Hepatocyte (in vitro differentiated cells): Measurements from ENCODE around the gene KBTBD2. TPM values are rescaled to one million over a fixed set of nuclear protein-coding genes. Genes with fewer than 3 reads are reported as not detected.
"Not testable (repeated sequence)": the region's sequence is repeated elsewhere in the genome, so short reads cannot be mapped to it uniquely, and the experiment has no call there.

Experiments
- DNase-seq: peaks from one replicate; pipeline ENCODE4 v3.0.0-alpha.2; 2016; ENCODE audit warnings: low spot score
- H2AFZ ChIP-seq: fragments of 200-600 bp; sonication (generic); 2 replicates; pipeline ENCODE4 v1.6.0; 2016; ENCODE audit warnings: antibody characterized with exemption, mild to moderate bottlenecking
- H3K27ac ChIP-seq: fragments of 200-600 bp; sonication (generic); 2 replicates; pipeline ENCODE4 v1.5.1; 2016; ENCODE audit warnings: mild to moderate bottlenecking
- H3K27me3 ChIP-seq: fragments of 200-600 bp; sonication (generic); 2 replicates; pipeline ENCODE4 v1.6.1; 2016
- H3K36me3 ChIP-seq: fragments of 200-600 bp; sonication (generic); replicated peaks from 2 replicates; pipeline ENCODE4 v1.5.1; 2016; ENCODE audit warnings: low read depth; ENCODE audit not compliant: insufficient read depth
- H3K4me1 ChIP-seq: fragments of 200-600 bp; sonication (generic); 2 replicates; pipeline ENCODE4 v1.5.1; 2016; ENCODE audit warnings: mild to moderate bottlenecking, moderate library complexity; ENCODE audit not compliant: insufficient read depth
- H3K4me2 ChIP-seq: fragments of 200-600 bp; sonication (generic); 2 replicates; pipeline ENCODE4 v1.6.0; 2016
- H3K4me3 ChIP-seq: fragments of 200-600 bp; sonication (generic); 2 replicates; pipeline ENCODE4 v1.5.1; 2016; ENCODE audit warnings: mild to moderate bottlenecking
- H3K79me2 ChIP-seq: fragments of 200-600 bp; sonication (generic); 2 replicates; pipeline ENCODE4 v1.6.0; 2017; ENCODE audit warnings: mild to moderate bottlenecking
- H3K9me2 ChIP-seq: fragments of 200-600 bp; sonication (generic); replicated peaks from 2 replicates; pipeline ENCODE4 v1.6.0; 2017; ENCODE audit warnings: mild to moderate bottlenecking; ENCODE audit not compliant: insufficient read depth
- H3K9me3 ChIP-seq: fragments of 200-600 bp; sonication (generic); 2 replicates; pipeline ENCODE4 v1.5.1; 2016; ENCODE audit warnings: low read depth, mild to moderate bottlenecking
- H4K20me1 ChIP-seq: fragments of 200-600 bp; sonication (generic); 2 replicates; pipeline ENCODE4 v1.6.0; 2016; ENCODE audit warnings: mild to moderate bottlenecking; ENCODE audit not compliant: insufficient read depth, poor library complexity, severe bottlenecking
- EZH2 ChIP-seq: fragments of 200-600 bp; sonication (generic); IDR thresholded peaks from 2 replicates; pipeline ENCODE4 v1.6.1; 2016; ENCODE audit warnings: antibody characterized with exemption, mild to moderate bottlenecking, borderline replicate concordance
- EZH2phosphoT487 ChIP-seq: fragments of 200-600 bp; sonication (generic); IDR thresholded peaks from one replicate; pipeline ENCODE4 v1.6.1; 2018; ENCODE audit warnings: antibody characterized with exemption, mild to moderate bottlenecking, low read depth, moderate library complexity; ENCODE audit not compliant: unreplicated experiment, severe bottlenecking
- WGBS: methylation state at CpG from one replicate; pipeline ENCODE4 v1.1.6; 2016; ENCODE audit warnings: low lambda C conversion rate; ENCODE audit errors: missing lambda C conversion rate; 5-methylcytosine and 5-hydroxymethylcytosine counted together
- polyA plus RNA-seq: library from polyadenylated mRNA; unstranded; fragments of >200 nt; fragmentation: Nextera tagmentation; extraction: Ambion mirVana; gene quantifications from 2 replicates; pipeline ENCODE4 v1.2.1, GENCODE V29; 2016
- total RNA-seq: library from RNA; depleted of rRNA; stranded (reverse); fragments of >200 nt; gene quantifications from 2 replicates; pipeline ENCODE4 v1.2.3, GENCODE V29; 2014
- TF ChIP-seq, protein P1 (sequence below): fragments of 200-600 bp; sonication (generic); IDR thresholded peaks from 2 replicates; pipeline ENCODE4 v1.5.1; 2016; ENCODE audit warnings: antibody characterized with exemption, mild to moderate bottlenecking; ENCODE audit not compliant: poor library complexity

Gene KBTBD2
- total and polyA plus RNA-seq, 2 experiments from 2014 or later, result 23.7 to 49.7 TPM

DNA sequence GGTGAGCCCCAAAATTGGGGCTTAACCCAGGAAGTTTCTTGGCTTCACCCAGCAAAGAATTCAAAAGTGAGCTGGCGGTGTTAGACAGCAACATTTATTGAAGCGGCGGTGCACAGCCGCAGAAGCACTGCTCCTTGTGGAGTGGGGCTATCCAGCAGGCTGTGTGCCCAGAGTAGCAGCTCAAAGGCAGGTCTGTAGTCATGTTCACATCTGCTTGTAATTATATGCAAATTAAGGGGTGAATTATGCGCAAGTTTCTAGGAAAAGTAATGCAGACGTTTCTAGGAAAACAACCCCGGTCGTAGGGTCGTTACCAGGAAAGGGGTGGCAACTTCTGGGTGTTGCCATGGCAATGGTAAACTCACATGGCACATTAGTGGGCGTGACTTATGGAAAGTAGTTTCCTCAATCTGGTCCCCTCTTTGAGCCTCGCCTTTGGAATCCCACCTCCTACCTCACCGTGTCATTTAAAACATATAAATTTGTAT is 13.7 kb upstream of the KBTBD2 start:
- H3K4me3 ChIP-seq, result no peak overlapping the region

DNA sequence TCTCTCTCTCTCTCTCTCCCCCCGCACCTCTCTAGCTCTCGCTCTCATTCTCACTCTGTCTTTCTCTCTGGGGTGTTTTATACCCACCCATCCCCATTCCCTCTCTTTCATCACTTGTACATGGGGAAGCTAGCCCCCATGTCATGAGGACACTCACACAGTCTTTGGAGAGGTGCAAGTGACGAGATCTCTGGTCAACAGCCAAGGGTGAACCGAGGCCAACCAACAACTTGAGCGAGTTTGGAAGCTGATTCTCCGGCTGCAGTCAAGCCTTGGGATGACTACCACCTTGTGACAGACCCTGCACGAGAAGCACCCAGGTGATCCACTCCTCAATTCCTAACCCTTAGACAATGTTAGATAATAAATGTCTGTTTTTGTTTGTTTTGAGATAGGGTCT is 10.1 kb upstream of the KBTBD2 start:
- TF ChIP-seq, protein P1, sequence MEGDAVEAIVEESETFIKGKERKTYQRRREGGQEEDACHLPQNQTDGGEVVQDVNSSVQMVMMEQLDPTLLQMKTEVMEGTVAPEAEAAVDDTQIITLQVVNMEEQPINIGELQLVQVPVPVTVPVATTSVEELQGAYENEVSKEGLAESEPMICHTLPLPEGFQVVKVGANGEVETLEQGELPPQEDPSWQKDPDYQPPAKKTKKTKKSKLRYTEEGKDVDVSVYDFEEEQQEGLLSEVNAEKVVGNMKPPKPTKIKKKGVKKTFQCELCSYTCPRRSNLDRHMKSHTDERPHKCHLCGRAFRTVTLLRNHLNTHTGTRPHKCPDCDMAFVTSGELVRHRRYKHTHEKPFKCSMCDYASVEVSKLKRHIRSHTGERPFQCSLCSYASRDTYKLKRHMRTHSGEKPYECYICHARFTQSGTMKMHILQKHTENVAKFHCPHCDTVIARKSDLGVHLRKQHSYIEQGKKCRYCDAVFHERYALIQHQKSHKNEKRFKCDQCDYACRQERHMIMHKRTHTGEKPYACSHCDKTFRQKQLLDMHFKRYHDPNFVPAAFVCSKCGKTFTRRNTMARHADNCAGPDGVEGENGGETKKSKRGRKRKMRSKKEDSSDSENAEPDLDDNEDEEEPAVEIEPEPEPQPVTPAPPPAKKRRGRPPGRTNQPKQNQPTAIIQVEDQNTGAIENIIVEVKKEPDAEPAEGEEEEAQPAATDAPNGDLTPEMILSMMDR, result no peak
- no peak for TF ChIP-seq EZH2
- TF ChIP-seq EZH2phosphoT487, result no peak
- Histone ChIP-seq H3K9me2 (no peaks in the 10 kb centered on the region), H3K36me3 (no peaks in the 10 kb centered on the region), H3K4me2 (no peak overlapping the region), H3K4me3 (no peak overlapping the region), H3K79me2 (no peaks in the 10 kb centered on the region), H3K9me3 (no peaks in the 10 kb centered on the region), H2AFZ (no peak overlapping the region), H4K20me1 (no peaks in the 10 kb centered on the region), H3K4me1 (no peaks in the 10 kb centered on the region), H3K27me3 (no peaks in the 10 kb centered on the region), H3K27ac (no peak overlapping the region)
- DNase-seq, result no peak
- WGBS, result 93% methylated on average over 7 of the region's 7 CpGs

More for the DNA sequence above, 13.7 kb upstream of the KBTBD2 start:
- Histone ChIP-seq H3K27ac (peak overlapping the region; percentile 18), H4K20me1 (no peaks in the 10 kb centered on the region), H2AFZ (peak overlapping the region; percentile 23), H3K36me3 (no peaks in the 10 kb centered on the region), H3K9me3 (no peaks in the 10 kb centered on the region), H3K79me2 (no peaks in the 10 kb centered on the region), H3K4me1 (no peaks in the 10 kb centered on the region), H3K27me3 (no peaks in the 10 kb centered on the region), H3K9me2 (no peaks in the 10 kb centered on the region), H3K4me2 (peak overlapping the region; percentile 73)
- peak; percentile 83 for DNase-seq
- WGBS, result 12% methylated on average over 12 of the region's 12 CpGs
- TF ChIP-seq, protein P1, result no peak
- TF ChIP-seq EZH2 (no peak), EZH2phosphoT487 (no peak)

GRCh38 chr7:32900433-32900995 is 9.0 kb upstream of the KBTBD2 start:
- H3K27me3 ChIP-seq, result no peaks in the 10 kb centered on the region
- H3K9me3 ChIP-seq, result no peaks in the 10 kb centered on the region
- no peaks in the 10 kb centered on the region for H3K9me2 ChIP-seq
- DNase-seq, result no peak
- H3K4me2 ChIP-seq, result no peak overlapping the region
- no peaks in the 10 kb centered on the region for H3K36me3 ChIP-seq
- H3K27ac ChIP-seq, result peak overlapping the region; percentile 39
- TF ChIP-seq, protein P1, result no peak
- no peak for TF ChIP-seq EZH2phosphoT487
- no peak for TF ChIP-seq EZH2
- no peak overlapping the region for H2AFZ ChIP-seq
- WGBS, result 84% methylated on average over 4 of the region's 4 CpGs
- no peak overlapping the region for H3K4me3 ChIP-seq
- H3K79me2 ChIP-seq, result no peaks in the 10 kb centered on the region
- H3K4me1 ChIP-seq, result no peaks in the 10 kb centered on the region
- no peaks in the 10 kb centered on the region for H4K20me1 ChIP-seq

- H3K4me3 ChIP-seq, H3K4me2 ChIP-seq, H3K9me2 ChIP-seq, H2AFZ ChIP-seq, H3K27me3 ChIP-seq, H3K27ac ChIP-seq, DNase-seq, H3K9me3 ChIP-seq, H3K36me3 ChIP-seq, H3K79me2 ChIP-seq, H4K20me1 ChIP-seq: not testable (repeated sequence)
- WGBS, result 62% methylated on average over 6 of the region's 6 CpGs
- H3K4me1 ChIP-seq, result peaks cover 10% of the 10 kb centered on the region
Measured at GRCh38 chr7:32897376-32897775, 5.8 kb upstream of the KBTBD2 start.
